Peyer's patch (tissue), 4 donors: Measurements from ENCODE around the gene KRTAP4-1.
"Not testable (repeated sequence)": the region's sequence is repeated elsewhere in the genome, so short reads cannot be mapped to it uniquely, and the experiment has no call there.

ENCODE experiments used
- CTCF ChIP-seq, 6 experiments: fragments of 450-650 bp in 4 of 6; fragments of 200-600 bp in 2 of 6; sonication (generic) in 1 of 6; IDR thresholded peaks; one replicate each; pipeline ENCODE4 v1.5.1; 2017 to 2019; ENCODE audit warnings: antibody characterized with exemption in 6 of 6, mild to moderate bottlenecking in 3 of 6, moderate library complexity in 1 of 6
- POLR2A ChIP-seq, 2 donors: fragments of 450-650 bp; IDR thresholded peaks; one replicate each; pipeline ENCODE4 v1.5.1; 2017; ENCODE audit warnings: antibody characterized with exemption in 2 of 2, mild to moderate bottlenecking in 2 of 2, moderate library complexity in 2 of 2

DNA sequence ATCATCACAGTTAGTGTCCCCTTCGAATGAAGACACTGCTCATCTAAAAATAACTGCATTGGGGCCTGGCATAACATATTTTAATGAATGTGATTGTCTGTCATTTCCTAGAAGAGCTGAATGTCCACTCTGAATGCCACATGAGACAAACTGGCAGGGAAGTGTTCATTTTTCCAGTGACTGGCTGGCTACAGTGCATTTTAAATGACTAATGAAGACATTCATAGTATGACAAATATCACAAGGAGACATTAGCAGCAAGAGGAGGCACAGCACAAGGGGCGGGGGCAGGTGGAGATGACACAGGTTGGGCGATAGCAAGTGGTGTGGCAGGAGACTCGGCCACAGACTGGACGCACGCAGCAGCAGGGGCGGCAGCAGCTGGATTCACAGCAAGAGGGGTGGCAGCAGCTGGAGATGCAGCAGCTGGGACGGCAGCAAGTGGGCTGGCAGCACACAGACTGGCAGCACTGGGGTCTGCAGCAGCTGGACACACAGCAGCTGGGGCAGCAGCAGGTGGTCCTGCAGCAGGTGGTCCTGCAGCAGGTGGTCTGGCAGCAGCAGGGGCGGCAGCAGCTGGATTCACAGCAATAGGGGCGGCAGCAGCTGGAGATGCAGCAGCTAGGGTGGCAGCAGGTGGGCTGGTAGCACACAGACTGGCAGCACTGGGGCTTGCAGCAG, 35.6 kb downstream of the KRTAP4-1 start:
- not testable (repeated sequence) for TF ChIP-seq CTCF, POLR2A (IDR thresholded peaks at IDR 0.05)
